ENCODE measurements around the gene ADGRG2.

DNA sequence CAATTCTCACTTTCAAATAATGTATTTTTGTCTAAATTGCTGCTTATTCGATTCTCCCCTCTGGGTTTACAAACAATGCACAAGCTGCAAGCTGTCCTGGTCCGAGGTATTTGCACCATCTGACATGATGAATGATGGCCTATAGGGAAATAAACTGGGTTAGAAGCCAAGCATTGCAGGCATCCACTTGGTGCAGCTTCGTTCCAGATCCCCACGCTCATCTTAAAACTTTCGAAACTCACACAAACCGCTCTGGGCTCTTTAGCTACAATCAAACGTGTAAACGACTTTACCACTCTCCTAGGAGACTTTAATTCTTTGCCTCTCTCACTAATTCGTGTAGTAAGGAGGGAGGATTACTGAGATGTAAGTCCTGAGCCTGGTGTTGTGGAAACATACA, 157.4 kb downstream of the ADGRG2 start:
- no peak for TF ChIP-seq CTCF (IDR thresholded peaks at IDR 0.05)
- no peak for TF ChIP-seq POLR2A (IDR thresholded peaks at IDR 0.05)
- TF ChIP-seq POLR2AphosphoS5 (IDR thresholded peaks at IDR 0.05), result no peak
